Stomach (tissue), 4 donors: Measurements from ENCODE around the gene GSE1.

ENCODE experiments used
- CTCF ChIP-seq, 7 experiments: fragments of 450-650 bp in 4 of 7; fragments of 200-600 bp in 3 of 7; sonication (generic) in 3 of 7; IDR thresholded peaks; one replicate each; pipeline ENCODE4 v1.5.1; 2016 to 2019; ENCODE audit warnings: antibody characterized with exemption in 7 of 7, control low read depth in 2 of 7, mild to moderate bottlenecking in 1 of 7
- EP300 ChIP-seq: sonication (generic); formaldehyde crosslinking; IDR thresholded peaks from one replicate; pipeline ENCODE4 v1.6.1; 2017; ENCODE audit warnings: antibody characterized with exemption
- POLR2A ChIP-seq, 4 donors: fragments of 450-650 bp; IDR thresholded peaks; one replicate each; pipeline ENCODE4 v1.6.1; 2016; ENCODE audit warnings: antibody characterized with exemption in 4 of 4, control low read depth in 2 of 4, mild to moderate bottlenecking in 1 of 4, moderate library complexity in 1 of 4
- POLR2AphosphoS5 ChIP-seq, 3 donors: sonication (generic); formaldehyde crosslinking; IDR thresholded peaks; one replicate each; pipeline ENCODE4 v1.6.1; 2016; ENCODE audit warnings: antibody characterized with exemption in 3 of 3

- TF ChIP-seq CTCF (IDR thresholded peaks at IDR 0.05) (no peak), POLR2A (IDR thresholded peaks at IDR 0.05) (no peak), POLR2AphosphoS5 (IDR thresholded peaks at IDR 0.05) (peak in 1 of 3 donors; percentile 22), EP300 (no peak)
These were observed 10.5 kb upstream of the GSE1 start for GRCh38 chr16:85602402-85603202.
